Nephron (organoid): ENCODE measurements around the gene PLD5.

Experiments used
- H3K27ac Mint-ChIP-seq, 3 experiments: 2 replicates each; pipeline ENCODE4 v1.8.0; 2020; ENCODE audit warnings: mixed read lengths in 3 of 3, mild to moderate bottlenecking in 2 of 3, moderate library complexity in 1 of 3
- H3K27me3 Mint-ChIP-seq: 2 replicates; pipeline ENCODE4 v1.8.0; 2021; ENCODE audit warnings: low read depth, mild to moderate bottlenecking, moderate library complexity, mixed read lengths
- H3K36me3 Mint-ChIP-seq: 2 replicates; pipeline ENCODE4 v1.8.0; 2020; ENCODE audit warnings: low read depth, mixed read lengths
- H3K4me1 Mint-ChIP-seq: 2 replicates; pipeline ENCODE4 v1.8.0; 2020; ENCODE audit warnings: mixed read lengths
- H3K4me3 Mint-ChIP-seq, 3 experiments: 2 replicates each; pipeline ENCODE4 v1.8.0; 2020; ENCODE audit warnings: mild to moderate bottlenecking in 3 of 3, mixed read lengths in 3 of 3, moderate library complexity in 2 of 3
- H3K9me3 Mint-ChIP-seq: 2 replicates; pipeline ENCODE4 v1.8.0; 2020; ENCODE audit warnings: mixed read lengths
- TF ChIP-seq, protein P1 (sequence below), 3 experiments: fragments of 200-600 bp; sonication (generic); IDR thresholded peaks; one replicate each; pipeline ENCODE4 v1.5.0; 2021; ENCODE audit warnings: antibody characterized with exemption in 3 of 3; ENCODE audit not compliant: unreplicated experiment in 3 of 3

The PLD5 gene

DNA sequence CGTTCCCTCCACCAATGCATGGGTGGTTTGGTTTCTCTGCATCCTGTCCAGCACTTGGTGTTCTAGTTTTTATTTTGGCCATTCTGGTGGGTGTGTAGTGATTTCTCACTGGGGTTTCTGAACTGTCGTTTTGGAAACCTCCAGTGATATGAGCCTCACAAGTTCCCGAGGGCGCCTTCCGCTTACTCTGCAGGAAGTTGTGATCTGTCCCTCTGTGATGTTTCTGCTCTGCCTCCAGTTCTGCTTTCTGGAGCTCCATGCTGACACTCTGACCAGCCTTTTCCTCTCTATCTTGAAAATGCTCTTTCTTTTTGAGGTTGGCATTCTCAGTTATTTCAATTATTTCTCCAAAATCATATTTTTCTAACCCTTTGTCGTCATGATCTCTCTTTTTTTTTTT lies 111.6 kb downstream of the PLD5 start:
- no peak overlapping the region for H3K4me3 Mint-ChIP-seq
- TF ChIP-seq, protein P1, sequence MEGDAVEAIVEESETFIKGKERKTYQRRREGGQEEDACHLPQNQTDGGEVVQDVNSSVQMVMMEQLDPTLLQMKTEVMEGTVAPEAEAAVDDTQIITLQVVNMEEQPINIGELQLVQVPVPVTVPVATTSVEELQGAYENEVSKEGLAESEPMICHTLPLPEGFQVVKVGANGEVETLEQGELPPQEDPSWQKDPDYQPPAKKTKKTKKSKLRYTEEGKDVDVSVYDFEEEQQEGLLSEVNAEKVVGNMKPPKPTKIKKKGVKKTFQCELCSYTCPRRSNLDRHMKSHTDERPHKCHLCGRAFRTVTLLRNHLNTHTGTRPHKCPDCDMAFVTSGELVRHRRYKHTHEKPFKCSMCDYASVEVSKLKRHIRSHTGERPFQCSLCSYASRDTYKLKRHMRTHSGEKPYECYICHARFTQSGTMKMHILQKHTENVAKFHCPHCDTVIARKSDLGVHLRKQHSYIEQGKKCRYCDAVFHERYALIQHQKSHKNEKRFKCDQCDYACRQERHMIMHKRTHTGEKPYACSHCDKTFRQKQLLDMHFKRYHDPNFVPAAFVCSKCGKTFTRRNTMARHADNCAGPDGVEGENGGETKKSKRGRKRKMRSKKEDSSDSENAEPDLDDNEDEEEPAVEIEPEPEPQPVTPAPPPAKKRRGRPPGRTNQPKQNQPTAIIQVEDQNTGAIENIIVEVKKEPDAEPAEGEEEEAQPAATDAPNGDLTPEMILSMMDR (IDR thresholded peaks at IDR 0.05; ENCODE audit: unreplicated experiment in 3 of 3) = no peak
- H3K27me3 Mint-ChIP-seq = no peaks in the 10 kb centered on the region
- H3K9me3 Mint-ChIP-seq = peaks cover 9% of the 10 kb centered on the region
- H3K36me3 Mint-ChIP-seq = no peaks in the 10 kb centered on the region
- no peak overlapping the region for H3K27ac Mint-ChIP-seq
- H3K4me1 Mint-ChIP-seq = no peaks in the 10 kb centered on the region

- Mint-ChIP-seq H3K27ac (no peak overlapping the region), H3K27me3 (no peaks in the 10 kb centered on the region), H3K36me3 (no peaks in the 10 kb centered on the region), H3K4me3 (no peak overlapping the region), H3K4me1 (no peaks in the 10 kb centered on the region), H3K9me3 (peaks cover 9% of the 10 kb centered on the region)
- TF ChIP-seq, protein P1 (IDR thresholded peaks at IDR 0.05; ENCODE audit: unreplicated experiment in 3 of 3) = no peak
These were observed 112.6 kb downstream of the PLD5 start for GRCh38 chr1:242411901-242412300.

- H3K36me3 Mint-ChIP-seq = no peaks in the 10 kb centered on the region
- TF ChIP-seq, protein P1 (IDR thresholded peaks at IDR 0.05; ENCODE audit: unreplicated experiment in 3 of 3) = no peak
- no peaks in the 10 kb centered on the region for H3K4me1 Mint-ChIP-seq
- no peak overlapping the region for H3K27ac Mint-ChIP-seq
- no peak overlapping the region for H3K4me3 Mint-ChIP-seq
- peaks cover 4% of the 10 kb centered on the region for H3K27me3 Mint-ChIP-seq
- peaks cover 9% of the 10 kb centered on the region for H3K9me3 Mint-ChIP-seq
These were observed 118.5 kb downstream of the PLD5 start for GRCh38 chr1:242405947-242406346.

- Mint-ChIP-seq H3K27ac (no peak overlapping the region), H3K36me3 (no peaks in the 10 kb centered on the region), H3K4me1 (no peaks in the 10 kb centered on the region), H3K4me3 (no peak overlapping the region), H3K27me3 (peaks cover 8% of the 10 kb centered on the region), H3K9me3 (peaks cover 7% of the 10 kb centered on the region)
- TF ChIP-seq, protein P1 (IDR thresholded peaks at IDR 0.05; ENCODE audit: unreplicated experiment in 3 of 3) = no peak
These were observed 120.2 kb downstream of the PLD5 start for GRCh38 chr1:242404296-242404695.

DNA sequence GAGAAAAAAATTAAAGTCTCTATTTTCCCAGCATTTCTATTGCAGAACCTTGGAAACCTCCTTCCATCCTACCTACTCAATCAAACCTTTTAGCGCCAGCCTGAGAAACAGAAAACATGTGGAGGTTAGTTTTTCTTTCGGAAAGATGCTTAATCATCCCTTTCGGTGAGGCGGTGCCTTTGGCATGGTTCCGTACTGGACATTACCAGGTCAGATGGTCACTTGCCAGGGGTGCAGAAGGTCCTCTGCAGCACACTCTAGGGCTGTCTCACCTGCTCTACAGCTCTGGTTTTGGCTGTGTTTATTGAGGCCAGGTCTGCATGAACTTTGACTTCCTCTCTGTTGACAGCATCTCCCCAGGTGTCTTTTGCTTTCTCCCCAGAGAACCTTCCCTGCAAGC lies 121.5 kb downstream of the PLD5 start:
- Mint-ChIP-seq H3K4me3 (no peak overlapping the region), H3K4me1 (no peaks in the 10 kb centered on the region), H3K27ac (peak overlapping the region in 1 of 3 experiments; percentile 48), H3K36me3 (no peaks in the 10 kb centered on the region), H3K27me3 (peaks cover 8% of the 10 kb centered on the region), H3K9me3 (peaks cover under 1% of the 10 kb centered on the region)
- TF ChIP-seq, protein P1 (IDR thresholded peaks at IDR 0.05; ENCODE audit: unreplicated experiment in 3 of 3) = no peak

GRCh38 chr1:242401937-242402336 lies 122.6 kb downstream of the PLD5 start:
- H3K27ac Mint-ChIP-seq = no peak overlapping the region
- H3K9me3 Mint-ChIP-seq = no peaks in the 10 kb centered on the region
- H3K27me3 Mint-ChIP-seq = peaks cover 8% of the 10 kb centered on the region
- H3K36me3 Mint-ChIP-seq = no peaks in the 10 kb centered on the region
- no peak overlapping the region for H3K4me3 Mint-ChIP-seq
- TF ChIP-seq, protein P1 (IDR thresholded peaks at IDR 0.05; ENCODE audit: unreplicated experiment in 3 of 3) = no peak
- no peaks in the 10 kb centered on the region for H3K4me1 Mint-ChIP-seq
